Gastrocnemius medialis (tissue), 4 donors: Measurements from ENCODE around the gene NKAPL. TPM values are rescaled to one million over a fixed set of nuclear protein-coding genes. Genes with fewer than 3 reads are reported as not detected.

Experiments
- ATAC-seq, 2 donors: fragments of 150-250 bp; one replicate each; pipeline ENCODE4 v1.9.1; 2016
- DNase-seq, 2 donors: peaks; one replicate each; pipeline ENCODE4 v3.0.0-alpha.2; 2019
- H3K27ac ChIP-seq, 4 donors: fragments of 200-600 bp; sonication (generic); 1 replicate in 1 of 4; 2 replicates in 3 of 4; pipeline ENCODE4 v1.5.1; 2016 to 2018; ENCODE audit warnings: mild to moderate bottlenecking in 2 of 4, moderate library complexity in 1 of 4
- H3K27me3 ChIP-seq, 3 donors: fragments of 200-600 bp; sonication (generic) in 2 of 3; 1 replicate in 1 of 3; 2 replicates in 2 of 3; pipeline versions ENCODE4 v1.5.1 to v1.6.0; 2016 to 2019; ENCODE audit warnings: mild to moderate bottlenecking in 1 of 3, moderate library complexity in 1 of 3
- H3K36me3 ChIP-seq, 2 donors: fragments of 200-600 bp; sonication (generic) in 1 of 2; one replicate each; pipeline ENCODE4 v1.5.1; 2017 to 2018
- H3K4me1 ChIP-seq, 2 donors: fragments of 200-600 bp; sonication (generic) in 1 of 2; one replicate each; pipeline ENCODE4 v1.5.1; 2016 to 2017; ENCODE audit warnings: mild to moderate bottlenecking in 2 of 2
- H3K4me3 ChIP-seq, 4 donors: fragments of 200-600 bp; sonication (generic) in 3 of 4; 1 replicate in 1 of 4; 2 replicates in 3 of 4; pipeline ENCODE4 v1.5.1; 2016 to 2019; ENCODE audit warnings: mild to moderate bottlenecking in 2 of 4
- H3K9me3 ChIP-seq, 3 donors: fragments of 200-600 bp; sonication (generic) in 2 of 3; 1 replicate in 1 of 3; 2 replicates in 2 of 3; pipeline ENCODE4 v1.5.1; 2016 to 2019
- CTCF ChIP-seq, 5 experiments: fragments of 450-650 bp in 3 of 5; fragments of 200-600 bp in 2 of 5; sonication (generic) in 2 of 5; IDR thresholded peaks in 4 of 5; conservative IDR thresholded peaks in 1 of 5; 1 replicate in 4 of 5; 2 replicates in 1 of 5; pipeline ENCODE4 v1.5.1; 2016 to 2019; ENCODE audit warnings: antibody characterized with exemption in 5 of 5, mild to moderate bottlenecking in 3 of 5, moderate library complexity in 3 of 5
- POLR2A ChIP-seq, 2 donors: fragments of 450-650 bp; IDR thresholded peaks; one replicate each; pipeline ENCODE4 v1.6.1; 2017; ENCODE audit warnings: antibody characterized with exemption in 2 of 2, mild to moderate bottlenecking in 2 of 2, moderate library complexity in 2 of 2
- in situ Hi-C, 4 donors: fragments of 200-750 bp; cut with MboI; loops; one replicate each; pipeline versions ENCODE4 v1.15.0 to v1.8.0; 2017; ENCODE audit warnings: low sequenced_read_pairs in 4 of 4
- intact Hi-C: fragments of 100-400 bp; cut with DNase I; formaldehyde crosslinking; loops from one replicate; pipeline ENCODE4 v1.15.1; 2023; ENCODE audit warnings: low total_unique reads
- total RNA-seq, 4 donors: library from RNA; depleted of rRNA; stranded (reverse); fragments of >200 nt; gene quantifications; one replicate each; pipeline versions ENCODE4 v1.1.0 to v1.2.3, GENCODE V29; 2016

NKAPL gene
- total RNA-seq = 10 to 100 TPM in 1 of 4 donors, 1 to 10 TPM in 3; 1.5 to 10.1 (median 5.6) TPM

- H3K4me3 ChIP-seq = peak within 1 kb of the TSS; percentile 58 to 71 (median 67)
- peak; percentile 91 to 96 for ATAC-seq
- in situ Hi-C loops = loop anchor here in 1 of 4 donors (25.0 kb wide), 1 partner anchor 122 kb away; the partner anchor contains the start of gene ZKSCAN8
- peak; percentile 48 to 79 for DNase-seq
- H3K4me1 ChIP-seq = peaks cover 0 to 4% of the 10 kb centered on the region in 2 donors
- H3K9me3 ChIP-seq = peaks cover 0 to 3% (median 0%) of the 10 kb centered on the region in 3 donors
- intact Hi-C loops = no loop called here
- peak within 1 kb of the TSS in 3 of 4 donors; percentile 49 to 58 (median 51) for H3K27ac ChIP-seq
- H3K36me3 ChIP-seq = no peaks in the 10 kb centered on the region
- TF ChIP-seq POLR2A (IDR thresholded peaks at IDR 0.05) (peak in 1 of 2 donors; percentile 39), CTCF (IDR thresholded peaks at IDR 0.05 in 4 of 5, conservative IDR thresholded peaks at IDR 0.05 in 1 of 5) (no peak)
- no peaks in the 10 kb centered on the region for H3K27me3 ChIP-seq
These were observed at the start of gene NKAPL for GRCh38 chr6:28258877-28259777. NKAPL (plus strand) TSS chr6:28259297; CDS start chr6:28259372, 75 bp downstream.

DNA sequence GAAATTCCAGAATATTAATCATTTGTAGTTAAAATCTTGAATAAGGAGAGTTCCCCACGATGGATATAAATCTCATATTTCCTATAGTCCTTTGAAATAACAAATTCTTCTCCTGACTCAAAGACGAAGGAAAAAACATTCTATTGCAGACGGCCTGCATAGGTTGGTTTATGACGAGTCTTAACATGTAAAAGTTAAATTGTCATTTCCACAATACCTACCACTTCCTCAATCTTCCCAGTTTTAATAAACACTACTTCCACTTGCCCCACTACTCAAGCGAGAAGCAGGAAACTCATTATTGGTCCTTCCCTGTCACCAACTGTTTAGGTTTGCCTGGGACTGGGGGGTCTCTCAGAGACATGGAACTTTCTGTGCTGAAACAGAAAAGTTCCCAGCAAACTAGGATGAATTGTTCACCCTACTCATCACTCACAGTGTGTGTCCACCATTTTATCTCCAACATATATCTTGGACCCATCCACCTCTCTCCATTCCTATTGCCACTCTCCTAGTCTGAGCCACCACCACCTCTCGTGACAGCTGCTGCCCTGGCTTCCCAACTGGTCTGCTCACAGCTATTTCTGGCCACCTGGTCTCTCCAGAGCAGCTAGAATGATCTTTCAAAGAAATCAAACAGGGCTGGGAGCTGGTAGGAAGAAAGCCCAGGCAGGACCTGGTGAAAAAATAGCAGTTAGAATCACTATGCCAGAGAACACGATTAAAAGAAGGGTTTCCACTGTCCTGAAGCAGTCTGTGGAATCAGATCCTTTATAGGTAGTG, 49.2 kb upstream of the NKAPL start:
- peaks cover 0 to 5% of the 10 kb centered on the region in 2 donors for H3K4me1 ChIP-seq
- intact Hi-C loops = loop anchor here (10.0 kb wide), 1 partner anchor 735 kb away; the partner anchor contains the start of gene ZNF184
- H3K9me3 ChIP-seq = no peaks in the 10 kb centered on the region
- peak overlapping the region in 1 of 4 donors; percentile 51 for H3K27ac ChIP-seq
- in situ Hi-C loops = loop anchor here in 2 of 4 donors (10.0 kb wide), 1 partner anchor 65 kb away; the partner anchor contains the start of gene ZKSCAN8 (in 2 of the 2)
- ATAC-seq (peak in 1 of 2 donors; percentile 34), DNase-seq (peak in 1 of 2 donors; percentile 25)
- TF ChIP-seq POLR2A (IDR thresholded peaks at IDR 0.05) (no peak), CTCF (IDR thresholded peaks at IDR 0.05 in 4 of 5, conservative IDR thresholded peaks at IDR 0.05 in 1 of 5) (no peak)
- H3K4me3 ChIP-seq = no peak overlapping the region
- H3K36me3 ChIP-seq = no peaks in the 10 kb centered on the region
- peaks cover 74 to 99% (median 87%) of the 10 kb centered on the region in 3 donors for H3K27me3 ChIP-seq

GRCh38 chr6:28211840-28212509, 47.1 kb upstream of the NKAPL start:
- in situ Hi-C loops (loop anchor here in 2 of 4 donors (10.0 kb wide), 1 partner anchor 67 kb away; the partner anchor contains the start of gene ZKSCAN8 (in 2 of the 2)), intact Hi-C loops (loop anchor here (10.0 kb wide), 1 partner anchor 737 kb away; the partner anchor contains the start of gene ZNF184)
- H3K4me1 ChIP-seq = peaks cover 2 to 5% of the 10 kb centered on the region in 2 donors
- no peaks in the 10 kb centered on the region for H3K9me3 ChIP-seq
- no peak for DNase-seq
- peak overlapping the region; percentile 5 to 71 (median 58) for H3K27ac ChIP-seq
- H3K36me3 ChIP-seq = no peaks in the 10 kb centered on the region
- TF ChIP-seq CTCF (IDR thresholded peaks at IDR 0.05 in 4 of 5, conservative IDR thresholded peaks at IDR 0.05 in 1 of 5) = no peak
- TF ChIP-seq POLR2A (IDR thresholded peaks at IDR 0.05) = no peak
- H3K27me3 ChIP-seq = peaks cover 71 to 89% (median 74%) of the 10 kb centered on the region in 3 donors
- peak overlapping the region; percentile 13 to 45 (median 40) for H3K4me3 ChIP-seq
- ATAC-seq = peak in 1 of 2 donors; percentile 12
